Dermis microvascular lymphatic vessel endothelial cell (primary cell): Measurements from ENCODE around the gene CDK5RAP1. TPM values are rescaled to one million over a fixed set of nuclear protein-coding genes. Genes with fewer than 3 reads are reported as not detected.

Experiments
- DNase-seq, 2 donors: peaks; one replicate each; pipeline versions ENCODE4 v3.0.0 to v3.0.0-alpha.2; 2010; ENCODE audit warnings: low read depth in 2 of 2
- total RNA-seq: library from RNA; depleted of rRNA; stranded (reverse); fragments of >200 nt; gene quantifications from 2 replicates; pipeline ENCODE4 v1.2.1, GENCODE V29; 2014

The CDK5RAP1 gene
- total RNA-seq, 1 donor from 2014 or later = 20.5 TPM

- DNase-seq = no peak
These were observed 13.1 kb downstream of the CDK5RAP1 start for GRCh38 chr20:33388268-33388667.

- DNase-seq = peak in 1 of 2 donors; percentile 46
These were observed 14.1 kb downstream of the CDK5RAP1 start for GRCh38 chr20:33387177-33387576.

- no peak for DNase-seq
These were observed 14.6 kb downstream of the CDK5RAP1 start for GRCh38 chr20:33386673-33387072.

- DNase-seq = no peak
These were observed 24.0 kb downstream of the CDK5RAP1 start for GRCh38 chr20:33377366-33377765.

GRCh38 chr20:33373735-33374605 lies 27.3 kb downstream of the CDK5RAP1 start:
- DNase-seq = peak in 1 of 2 donors; percentile 28

GRCh38 chr20:33372993-33373441 lies 28.3 kb downstream of the CDK5RAP1 start:
- DNase-seq = no peak

- no peak for DNase-seq
These were observed 31.0 kb downstream of the CDK5RAP1 start for GRCh38 chr20:33370291-33370690.

- DNase-seq = peak in 1 of 2 donors; percentile 5
These were observed 38.4 kb downstream of the CDK5RAP1 start for GRCh38 chr20:33362898-33363297.

GRCh38 chr20:33359399-33360261 lies 41.7 kb downstream of the CDK5RAP1 start:
- no peak for DNase-seq

GRCh38 chr20:33353013-33353402 lies 48.3 kb downstream of the CDK5RAP1 start:
- DNase-seq = no peak

GRCh38 chr20:33352258-33353012 lies 48.9 kb downstream of the CDK5RAP1 start:
- no peak for DNase-seq

- peak; percentile 20 to 31 for DNase-seq
These were observed 49.6 kb downstream of the CDK5RAP1 start for GRCh38 chr20:33351696-33352095.

GRCh38 chr20:33349493-33349892 lies 51.8 kb downstream of the CDK5RAP1 start:
- no peak for DNase-seq

GRCh38 chr20:33348136-33348937 lies 53.0 kb downstream of the CDK5RAP1 start:
- DNase-seq = no peak

GRCh38 chr20:33345342-33345741 lies 56.0 kb downstream of the CDK5RAP1 start:
- DNase-seq = no peak

- DNase-seq = no peak
These were observed 57.8 kb downstream of the CDK5RAP1 start for GRCh38 chr20:33343521-33343920.

- DNase-seq = no peak
These were observed 61.7 kb downstream of the CDK5RAP1 start for GRCh38 chr20:33339515-33340058.

GRCh38 chr20:33338467-33339258 lies 62.7 kb downstream of the CDK5RAP1 start:
- no peak for DNase-seq

GRCh38 chr20:33337531-33338165 lies 63.7 kb downstream of the CDK5RAP1 start:
- no peak for DNase-seq
